K562 (cell line): ENCODE measurements around the gene CD151. TPM values are rescaled to one million over a fixed set of nuclear protein-coding genes. Genes with fewer than 3 reads are reported as not detected.

Experiments
- ATAC-seq: fragments of 200-7000 bp; cut with Tn5 transposase; 3 replicates; pipeline ENCODE4 v1.9.1; 2020; ENCODE audit warnings: moderate library complexity
- BruUV-seq: library from RNA; stranded (reverse); fragments of 400-500 nt; replicated peaks from 2 replicates; lab custom pipeline; 2021; lab: Mats Ljungman, UMichigan
- CTCF ChIA-PET: fragments of 300-600 bp; formaldehyde crosslinking; extraction: SDS; loops from one replicate; lab custom pipeline; 2021; ENCODE audit warnings: low intra/inter-chr PET ratio; lab: Yijun Ruan, JAX
- POLR2A ChIA-PET: fragments of 300-600, 350-650 bp; sonication (Branson Sonifier 250); formaldehyde crosslinking; extraction: SDS; loops from one replicate; lab custom pipeline; 2021; ENCODE audit warnings: antibody characterized with exemption, inconsistent platforms; lab: Yijun Ruan, JAX
- DNase-seq, 4 experiments: peaks; one replicate each; pipeline versions ENCODE4 v3.0.0 to v3.0.0-alpha.2; 2011 to 2018; ENCODE audit warnings: low spot score in 3 of 4, mixed read lengths in 3 of 4; ENCODE audit errors: extremely low read depth in 1 of 4
- FAIRE-seq: peaks from 2 replicates; lab custom pipeline; 2011; peaks lifted over from hg19 to GRCh38; lab: Jason Lieb, UNC
- H2AFZ ChIP-seq: 2 replicates; pipeline ENCODE4 v1.6.0; 2011; ENCODE audit warnings: low read depth, low read length, control low read depth, inconsistent platforms
- H3K27ac ChIP-seq: fragments of 200-600 bp; 3 replicates; pipeline ENCODE4 v1.8.0; 2011; ENCODE audit warnings: low read depth, mild to moderate bottlenecking, control low read depth, inconsistent platforms, low read length, moderate library complexity, mixed read lengths; ENCODE audit errors: extremely low read depth
- H3K27me3 ChIP-seq, 2 experiments: fragments of 300-600 bp in 1 of 2; 2 replicates in 1 of 2; 3 replicates in 1 of 2; pipeline versions ENCODE4 v1.6.0 to v1.8.0; 2011; ENCODE audit warnings: inconsistent platforms in 2 of 2, low read length in 2 of 2, mild to moderate bottlenecking in 1 of 2, mixed read lengths in 1 of 2, moderate library complexity in 1 of 2; ENCODE audit not compliant: control insufficient read depth in 2 of 2, insufficient read depth in 2 of 2
- H3K36me3 ChIP-seq: fragments of 300-600 bp; 3 replicates; pipeline ENCODE4 v1.8.0; 2011; ENCODE audit warnings: mild to moderate bottlenecking, low read length, inconsistent platforms; ENCODE audit not compliant: control insufficient read depth, insufficient read depth
- H3K4me1 ChIP-seq, 2 experiments: fragments of 200-600 bp in 1 of 2; replicated peaks in 1 of 2; 2 replicates in 1 of 2; 3 replicates in 1 of 2; pipeline versions ENCODE4 v1.5.1 to v1.8.0; 2011; ENCODE audit warnings: inconsistent platforms in 2 of 2, low read length in 2 of 2, mild to moderate bottlenecking in 1 of 2, mixed read lengths in 1 of 2, moderate library complexity in 1 of 2; ENCODE audit not compliant: control insufficient read depth in 2 of 2, insufficient read depth in 2 of 2
- H3K4me2 ChIP-seq: 2 replicates; pipeline ENCODE4 v1.6.1; 2011; ENCODE audit warnings: low read length, control low read depth, inconsistent platforms, mixed read lengths; ENCODE audit not compliant: insufficient read depth
- H3K4me3 ChIP-seq: fragments of 200-600 bp; sonication (generic), shearing (Covaris generic); 2 replicates; pipeline ENCODE4 v1.5.1; 2016; ENCODE audit warnings: control low read depth, inconsistent platforms
- H3K79me2 ChIP-seq: fragments of 200-600 bp; 3 replicates; pipeline ENCODE4 v1.8.0; 2011; ENCODE audit warnings: low read length, inconsistent platforms; ENCODE audit not compliant: control insufficient read depth, insufficient read depth
- H3K9ac ChIP-seq, 2 experiments: 2 replicates each; pipeline versions ENCODE4 v1.6.0 to v1.6.1; 2011; ENCODE audit warnings: low read depth in 2 of 2, low read length in 2 of 2, control low read depth in 1 of 2, inconsistent platforms in 1 of 2, mild to moderate bottlenecking in 1 of 2, mixed read lengths in 1 of 2; ENCODE audit not compliant: insufficient read depth in 1 of 2
- H3K9me1 ChIP-seq: one replicate; pipeline ENCODE4 v1.6.0; 2011; ENCODE audit warnings: inconsistent platforms, mild to moderate bottlenecking, low read length, moderate library complexity; ENCODE audit not compliant: control insufficient read depth, insufficient read depth
- H3K9me3 ChIP-seq: replicated peaks from 2 replicates; pipeline ENCODE4 v1.5.1; 2011; ENCODE audit warnings: low read depth, low read length, inconsistent platforms; ENCODE audit not compliant: control insufficient read depth, insufficient read depth
- H4K20me1 ChIP-seq: replicated peaks from 2 replicates; pipeline ENCODE4 v1.6.1; 2011; ENCODE audit warnings: low read length, inconsistent platforms, mixed read lengths; ENCODE audit not compliant: control insufficient read depth, insufficient read depth
- CTCFL ChIP-seq: IDR thresholded peaks from 2 replicates; pipeline ENCODE4 v1.6.1; 2011; ENCODE audit warnings: borderline replicate concordance, low read depth, mild to moderate bottlenecking, moderate library complexity, low read length; ENCODE audit not compliant: insufficient read depth, poor library complexity, severe bottlenecking
- FOXP4 ChIP-seq: sonication (generic); formaldehyde crosslinking; IDR thresholded peaks from 2 replicates; pipeline ENCODE4 v1.8.0; 2022; ENCODE audit warnings: mild to moderate bottlenecking, missing genetic modification reagents, borderline replicate concordance
- KDM5B ChIP-seq: fragments of 200-600 bp; sonication (generic); IDR thresholded peaks from 2 replicates; pipeline ENCODE4 v1.6.1; 2012; ENCODE audit warnings: low read depth, mild to moderate bottlenecking, moderate library complexity, low read length, control low read depth, inconsistent platforms; ENCODE audit not compliant: insufficient replicate concordance
- NFXL1 ChIP-seq: fragments of 450-650 bp; formaldehyde crosslinking; IDR thresholded peaks from 2 replicates; pipeline ENCODE4 v1.4.0; 2021; ENCODE audit warnings: mild to moderate bottlenecking
- PML ChIP-seq: IDR thresholded peaks from 2 replicates; pipeline ENCODE4 v1.6.1; 2012; ENCODE audit warnings: low read length, inconsistent platforms
- POLR2A ChIP-seq: fragments of 450-650 bp; conservative IDR thresholded peaks from 2 replicates; pipeline ENCODE4 v1.6.1; 2016
- SIN3A ChIP-seq, 2 experiments: fragments of 150-350 bp in 1 of 2; IDR thresholded peaks; 2 replicates each; pipeline ENCODE4 v1.6.1; 2011 to 2016; ENCODE audit warnings: borderline replicate concordance in 2 of 2, low read depth in 2 of 2, low read length in 2 of 2, mild to moderate bottlenecking in 2 of 2, moderate library complexity in 2 of 2; ENCODE audit not compliant: control insufficient read depth in 1 of 2
- SNRNP70 ChIP-seq: fragments of 200-400 bp; formaldehyde crosslinking; optimal IDR thresholded peaks from 2 replicates; pipeline ENCODE3; 2017; ENCODE audit warnings: low read depth, low read length
- TAF9B ChIP-seq: fragments of 450-650 bp; IDR thresholded peaks from 2 replicates; pipeline ENCODE4 v1.6.1; 2018; ENCODE audit warnings: mild to moderate bottlenecking; ENCODE audit not compliant: partially characterized antibody
- ZNF197 ChIP-seq: fragments of 200-800 bp; sonication (Bioruptor generic); IDR thresholded peaks from 2 replicates; pipeline ENCODE4 v1.6.1; 2016; ENCODE audit warnings: low read depth, missing genetic modification characterization, missing compliant biosample characterization
- WGBS: fragments of 100-300 bp; shearing (Covaris generic); methylation state at CpG from one replicate; pipeline ENCODE4 v1.1.6; 2016; ENCODE audit warnings: low coverage, mixed read lengths; ENCODE audit not compliant: insufficient coverage; ENCODE audit errors: missing lambda C conversion rate; 5-methylcytosine and 5-hydroxymethylcytosine counted together
- in situ Hi-C: fragments of 300-500 bp; cut with MboI; formaldehyde crosslinking; loops from 4 replicates; pipeline ENCODE4 v1.15.0; 2018; ENCODE audit warnings: inconsistent platforms, mixed read lengths
- intact Hi-C: fragments of 100-400 bp; cut with micrococcal nuclease; formaldehyde crosslinking; loops from 2 replicates; pipeline ENCODE4 v1.14.2; 2022
- polyA plus RNA-seq, 8 experiments: library from polyadenylated mRNA; depleted of rRNA in 4 of 8; stranded (reverse) in 5 of 8; unstranded in 3 of 8; fragments of >200 nt; fragmentation: Nextera tagmentation in 2 of 8; fragmentation: Illumina TruSeq in 1 of 8; extraction: Ambion mirVana in 2 of 8; extraction: Trizol in 1 of 8; gene quantifications; 2 replicates each; pipeline versions ENCODE4 v1.2.1 to v1.2.3, GENCODE V29; 2011 to 2014; ENCODE audit warnings: inconsistent platforms in 1 of 8, missing spikeins in 1 of 8
- total RNA-seq, 7 experiments: library from RNA; depleted of rRNA in 6 of 7; stranded (reverse); fragments of >200 nt in 6 of 7; fragmentation: Illumina TruSeq in 2 of 7; extraction: Trizol in 2 of 7; gene quantifications; 2 replicates each; pipeline versions ENCODE4 v1.2.1 to v1.2.3, GENCODE V29; 2011 to 2021; ENCODE audit warnings: low replicate concordance in 1 of 7
- TF ChIP-seq, protein P1 (sequence below): fragments of 250-450 bp; sonication (Bioruptor Pico); IDR thresholded peaks from 2 replicates; pipeline ENCODE4 v1.8.0; 2022; ENCODE audit warnings: inconsistent platforms
- TF ChIP-seq, protein P2 (sequence below): sonication (generic); formaldehyde crosslinking; IDR thresholded peaks from 2 replicates; pipeline ENCODE4 v1.8.0; 2022; ENCODE audit warnings: mild to moderate bottlenecking, missing genetic modification reagents

The CD151 gene
- total and polyA plus RNA-seq, 9 of the 15 experiments (the other 6 are each of a cell fraction or from before 2014, with no cell fraction given), result 2.3 to 187 (median 140) TPM

DNA sequence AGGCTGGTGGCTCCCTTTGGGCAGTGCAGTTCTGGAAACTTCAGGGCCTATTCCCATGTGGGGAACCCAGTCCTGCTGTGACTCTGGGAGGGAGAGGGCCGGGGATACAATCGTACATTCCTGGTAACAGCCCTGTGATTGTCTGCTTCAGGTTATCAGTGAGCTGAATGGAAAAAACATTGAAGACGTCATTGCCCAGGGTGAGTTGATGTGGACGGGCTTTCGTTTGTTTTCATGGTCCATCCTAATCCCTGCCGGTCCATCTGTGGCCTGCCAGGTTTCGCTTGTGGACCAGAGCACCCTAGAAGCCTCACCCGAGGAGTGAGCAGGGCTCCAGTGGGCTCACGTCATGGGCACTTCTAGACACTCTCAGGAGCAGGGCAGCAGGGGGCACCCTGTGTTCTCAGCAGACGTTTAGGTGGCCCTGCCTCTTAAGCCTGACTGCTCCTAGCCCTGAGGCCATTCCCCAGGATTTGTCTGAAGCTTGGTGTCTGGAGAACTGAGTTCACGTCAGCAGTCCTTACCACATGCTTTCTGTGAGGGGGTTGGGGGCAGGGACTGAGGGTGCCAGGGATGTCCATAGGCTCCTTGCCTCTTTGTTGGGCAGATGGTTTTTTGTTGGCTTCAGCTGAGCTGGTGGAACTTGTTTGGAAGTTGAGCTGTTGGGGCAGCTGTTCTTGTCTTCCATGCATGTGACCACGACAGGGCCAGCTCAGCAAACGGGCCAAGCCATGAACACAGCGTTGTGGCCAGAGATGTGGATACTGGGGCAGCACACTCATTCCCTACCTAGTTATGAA is 21.1 kb upstream of the CD151 start:
- H3K9ac ChIP-seq, result peak overlapping the region; percentile 94 to 98
- H3K9me1 ChIP-seq, result peaks cover 3% of the 10 kb centered on the region
- peak overlapping the region; percentile 99 for H3K4me3 ChIP-seq
- ChIA-PET CTCF (interaction anchor here (0.6 kb wide), 1 partner anchor 162 kb away, joined by 6 read pairs; no protein-coding TSS in a partner anchor), POLR2A (interaction anchor here (0.7 to 2.5 kb wide), 11 partner anchors 8 to 235 kb away, joined by 3 to 12 read pairs (median 3); partner anchors contain the start of gene PNPLA2)
- H2AFZ ChIP-seq, result no peak overlapping the region
- H3K36me3 ChIP-seq, result peaks cover 48% of the 10 kb centered on the region
- in situ Hi-C loops (no loop called here), intact Hi-C loops (no loop called here)
- DNase-seq (peak in 2 of 4 experiments; percentile 22 to 28), FAIRE-seq (no peak), ATAC-seq (no peak)
- no peaks in the 10 kb centered on the region for H3K27me3 ChIP-seq
- no TSS peak for BruUV-seq
- 36% methylated on average over 14 of the region's 14 CpGs for WGBS
- no peaks in the 10 kb centered on the region for H3K9me3 ChIP-seq
- H3K27ac ChIP-seq, result peak overlapping the region; percentile 98
- H3K4me1 ChIP-seq, result peaks cover 17 to 52% of the 10 kb centered on the region in 2 experiments; a peak in 4 of 5 replicates
- H3K79me2 ChIP-seq, result peaks cover 62% of the 10 kb centered on the region
- H4K20me1 ChIP-seq, result peaks cover 24% of the 10 kb centered on the region
- H3K4me2 ChIP-seq, result peak overlapping the region; percentile 100
- peak; percentile 22 for TF ChIP-seq KDM5B
- TF ChIP-seq ZNF197 (CRISPR knock-in tag), result no peak
- TF ChIP-seq NFXL1 (CRISPR knock-in tag), result no peak
- TF ChIP-seq POLR2A, result peak; percentile 14; the same call in 1 of the 2 replicates
- TF ChIP-seq, protein P1, sequence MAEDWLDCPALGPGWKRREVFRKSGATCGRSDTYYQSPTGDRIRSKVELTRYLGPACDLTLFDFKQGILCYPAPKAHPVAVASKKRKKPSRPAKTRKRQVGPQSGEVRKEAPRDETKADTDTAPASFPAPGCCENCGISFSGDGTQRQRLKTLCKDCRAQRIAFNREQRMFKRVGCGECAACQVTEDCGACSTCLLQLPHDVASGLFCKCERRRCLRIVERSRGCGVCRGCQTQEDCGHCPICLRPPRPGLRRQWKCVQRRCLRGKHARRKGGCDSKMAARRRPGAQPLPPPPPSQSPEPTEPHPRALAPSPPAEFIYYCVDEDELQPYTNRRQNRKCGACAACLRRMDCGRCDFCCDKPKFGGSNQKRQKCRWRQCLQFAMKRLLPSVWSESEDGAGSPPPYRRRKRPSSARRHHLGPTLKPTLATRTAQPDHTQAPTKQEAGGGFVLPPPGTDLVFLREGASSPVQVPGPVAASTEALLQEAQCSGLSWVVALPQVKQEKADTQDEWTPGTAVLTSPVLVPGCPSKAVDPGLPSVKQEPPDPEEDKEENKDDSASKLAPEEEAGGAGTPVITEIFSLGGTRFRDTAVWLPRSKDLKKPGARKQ (CRISPR knock-in tag), result no peak
- TF ChIP-seq SIN3A (IDR thresholded peaks at IDR 0.05; ENCODE audit: borderline replicate concordance in 2 of 2, control insufficient read depth in 1 of 2, low read depth in 2 of 2, low read length in 2 of 2), result 0 out of 4 replicates have a peak, but pooled peaks of 1 of the 2 experiments have one; percentile 17
- TF ChIP-seq FOXP4 (CRISPR knock-in tag), result 0 out of 2 replicates have a peak, but pooled peaks have one; percentile 63
- TF ChIP-seq, protein P2, sequence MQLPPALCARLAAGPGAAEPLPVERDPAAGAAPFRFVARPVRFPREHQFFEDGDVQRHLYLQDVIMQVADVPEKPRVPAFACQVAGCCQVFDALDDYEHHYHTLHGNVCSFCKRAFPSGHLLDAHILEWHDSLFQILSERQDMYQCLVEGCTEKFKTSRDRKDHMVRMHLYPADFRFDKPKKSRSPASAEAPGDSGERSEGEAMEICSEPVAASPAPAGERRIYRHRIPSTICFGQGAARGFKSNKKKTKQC (CRISPR knock-in tag), result peak; percentile 25; the same call in 1 of the 2 replicates
- TF ChIP-seq PML, result 0 out of 2 replicates have a peak, but pooled peaks have one; percentile 18
- TF ChIP-seq SNRNP70, result peak; percentile 62
- TF ChIP-seq CTCFL, result peak; percentile 19
- no peak for TF ChIP-seq TAF9B
